ENCODE data around the gene TPRN. TPM values are rescaled to one million over a fixed set of nuclear protein-coding genes. Genes with fewer than 3 reads are reported as not detected.

The TPRN gene
- total and polyA plus RNA-seq, 9 of the 15 experiments (the other 6 are each of a cell fraction or from before 2014, with no cell fraction given), result 0.31 to 31.9 (median 4.4) TPM

DNA sequence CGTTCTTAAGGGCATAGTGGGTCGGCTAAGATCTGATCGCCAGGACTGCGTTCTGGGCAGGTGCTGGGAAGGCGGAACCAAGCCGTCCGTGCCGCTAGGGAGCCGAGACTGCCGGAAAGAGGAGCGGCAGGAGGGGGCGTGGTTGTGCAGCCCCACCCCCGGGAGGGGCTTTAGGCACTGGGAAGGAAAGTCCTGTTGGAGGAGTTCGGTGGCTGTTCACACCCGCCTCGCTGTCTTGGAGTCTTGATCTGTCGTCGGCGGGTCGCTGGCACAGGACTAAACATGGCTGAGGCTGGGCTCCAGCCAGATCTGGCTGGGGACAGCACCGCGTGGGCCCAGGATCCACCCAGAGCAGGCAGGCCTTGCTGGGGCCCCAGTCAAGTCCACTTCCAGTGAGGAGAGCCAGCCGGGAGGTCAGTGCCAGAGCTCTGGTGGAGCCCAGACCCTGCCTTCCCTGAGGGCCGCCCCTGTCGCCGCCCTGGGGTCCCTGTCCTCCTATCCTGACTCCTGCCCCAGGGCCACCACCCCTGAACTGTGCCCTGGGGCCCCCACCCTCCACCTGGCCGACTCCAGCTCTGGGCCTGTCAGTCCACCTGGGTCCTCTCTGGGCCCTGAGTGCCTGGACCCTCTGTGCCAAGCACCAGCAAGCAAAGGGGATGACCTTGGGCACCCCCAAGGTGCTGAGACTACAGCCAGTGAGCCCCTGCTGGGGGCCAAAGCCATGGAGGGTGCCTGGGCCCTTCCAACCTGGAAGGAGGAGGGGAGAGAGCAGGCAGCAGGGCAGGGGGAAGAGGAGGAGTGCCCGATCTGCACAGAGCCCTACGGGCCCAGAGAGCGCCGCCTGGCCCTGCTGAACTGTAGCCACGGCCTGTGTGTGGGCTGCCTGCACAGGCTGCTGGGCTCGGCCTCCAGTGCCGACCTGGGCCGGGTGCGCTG is 17.0 kb upstream of the TPRN start (continued):
- TF ChIP-seq, protein P1, sequence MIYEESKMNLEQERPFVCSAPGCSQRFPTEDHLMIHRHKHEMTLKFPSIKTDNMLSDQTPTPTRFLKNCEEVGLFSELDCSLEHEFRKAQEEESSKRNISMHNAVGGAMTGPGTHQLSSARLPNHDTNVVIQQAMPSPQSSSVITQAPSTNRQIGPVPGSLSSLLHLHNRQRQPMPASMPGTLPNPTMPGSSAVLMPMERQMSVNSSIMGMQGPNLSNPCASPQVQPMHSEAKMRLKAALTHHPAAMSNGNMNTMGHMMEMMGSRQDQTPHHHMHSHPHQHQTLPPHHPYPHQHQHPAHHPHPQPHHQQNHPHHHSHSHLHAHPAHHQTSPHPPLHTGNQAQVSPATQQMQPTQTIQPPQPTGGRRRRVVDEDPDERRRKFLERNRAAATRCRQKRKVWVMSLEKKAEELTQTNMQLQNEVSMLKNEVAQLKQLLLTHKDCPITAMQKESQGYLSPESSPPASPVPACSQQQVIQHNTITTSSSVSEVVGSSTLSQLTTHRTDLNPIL (CRISPR knock-in tag; IDR thresholded peaks at IDR 0.05), result no peak
- no peak for TF ChIP-seq ELF2 (CRISPR knock-in tag; IDR thresholded peaks at IDR 0.05)
- no peak for TF ChIP-seq HDAC8 (tag; IDR thresholded peaks at IDR 0.05)
- TF ChIP-seq, protein P2, sequence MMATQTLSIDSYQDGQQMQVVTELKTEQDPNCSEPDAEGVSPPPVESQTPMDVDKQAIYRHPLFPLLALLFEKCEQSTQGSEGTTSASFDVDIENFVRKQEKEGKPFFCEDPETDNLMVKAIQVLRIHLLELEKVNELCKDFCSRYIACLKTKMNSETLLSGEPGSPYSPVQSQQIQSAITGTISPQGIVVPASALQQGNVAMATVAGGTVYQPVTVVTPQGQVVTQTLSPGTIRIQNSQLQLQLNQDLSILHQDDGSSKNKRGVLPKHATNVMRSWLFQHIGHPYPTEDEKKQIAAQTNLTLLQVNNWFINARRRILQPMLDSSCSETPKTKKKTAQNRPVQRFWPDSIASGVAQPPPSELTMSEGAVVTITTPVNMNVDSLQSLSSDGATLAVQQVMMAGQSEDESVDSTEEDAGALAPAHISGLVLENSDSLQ (IDR thresholded peaks at IDR 0.05), result no peak
- no peak for TF ChIP-seq MEF2D (tag; conservative IDR thresholded peaks at IDR 0.05; ENCODE audit: low read depth)
- TF ChIP-seq, protein P3, sequence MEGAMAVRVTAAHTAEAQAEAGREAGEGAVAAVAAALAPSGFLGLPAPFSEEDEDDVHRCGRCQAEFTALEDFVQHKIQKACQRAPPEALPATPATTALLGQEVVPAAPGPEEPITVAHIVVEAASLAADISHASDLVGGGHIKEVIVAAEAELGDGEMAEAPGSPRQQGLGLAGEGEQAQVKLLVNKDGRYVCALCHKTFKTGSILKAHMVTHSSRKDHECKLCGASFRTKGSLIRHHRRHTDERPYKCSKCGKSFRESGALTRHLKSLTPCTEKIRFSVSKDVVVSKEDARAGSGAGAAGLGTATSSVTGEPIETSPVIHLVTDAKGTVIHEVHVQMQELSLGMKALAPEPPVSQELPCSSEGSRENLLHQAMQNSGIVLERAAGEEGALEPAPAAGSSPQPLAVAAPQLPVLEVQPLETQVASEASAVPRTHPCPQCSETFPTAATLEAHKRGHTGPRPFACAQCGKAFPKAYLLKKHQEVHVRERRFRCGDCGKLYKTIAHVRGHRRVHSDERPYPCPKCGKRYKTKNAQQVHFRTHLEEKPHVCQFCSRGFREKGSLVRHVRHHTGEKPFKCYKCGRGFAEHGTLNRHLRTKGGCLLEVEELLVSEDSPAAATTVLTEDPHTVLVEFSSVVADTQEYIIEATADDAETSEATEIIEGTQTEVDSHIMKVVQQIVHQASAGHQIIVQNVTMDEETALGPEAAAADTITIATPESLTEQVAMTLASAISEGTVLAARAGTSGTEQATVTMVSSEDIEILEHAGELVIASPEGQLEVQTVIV (CRISPR knock-in tag; IDR thresholded peaks at IDR 0.05; ENCODE audit: borderline replicate concordance), result no peak
- no peak for TF ChIP-seq KHSRP (IDR thresholded peaks at IDR 0.05)
- TF ChIP-seq, protein P4, sequence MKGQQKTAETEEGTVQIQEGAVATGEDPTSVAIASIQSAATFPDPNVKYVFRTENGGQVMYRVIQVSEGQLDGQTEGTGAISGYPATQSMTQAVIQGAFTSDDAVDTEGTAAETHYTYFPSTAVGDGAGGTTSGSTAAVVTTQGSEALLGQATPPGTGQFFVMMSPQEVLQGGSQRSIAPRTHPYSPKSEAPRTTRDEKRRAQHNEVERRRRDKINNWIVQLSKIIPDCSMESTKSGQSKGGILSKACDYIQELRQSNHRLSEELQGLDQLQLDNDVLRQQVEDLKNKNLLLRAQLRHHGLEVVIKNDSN (CRISPR knock-in tag; IDR thresholded peaks at IDR 0.05), result no peak
- TF ChIP-seq RBM34 (IDR thresholded peaks at IDR 0.05; ENCODE audit: borderline replicate concordance, insufficient read depth, low read length), result no peak
- peak; percentile 56 for TF ChIP-seq KDM5B (IDR thresholded peaks at IDR 0.05; ENCODE audit: insufficient replicate concordance, low read depth, low read length)
- TF ChIP-seq ZNF830 (CRISPR knock-in tag; IDR thresholded peaks at IDR 0.05), result no peak
- TF ChIP-seq, protein P5, sequence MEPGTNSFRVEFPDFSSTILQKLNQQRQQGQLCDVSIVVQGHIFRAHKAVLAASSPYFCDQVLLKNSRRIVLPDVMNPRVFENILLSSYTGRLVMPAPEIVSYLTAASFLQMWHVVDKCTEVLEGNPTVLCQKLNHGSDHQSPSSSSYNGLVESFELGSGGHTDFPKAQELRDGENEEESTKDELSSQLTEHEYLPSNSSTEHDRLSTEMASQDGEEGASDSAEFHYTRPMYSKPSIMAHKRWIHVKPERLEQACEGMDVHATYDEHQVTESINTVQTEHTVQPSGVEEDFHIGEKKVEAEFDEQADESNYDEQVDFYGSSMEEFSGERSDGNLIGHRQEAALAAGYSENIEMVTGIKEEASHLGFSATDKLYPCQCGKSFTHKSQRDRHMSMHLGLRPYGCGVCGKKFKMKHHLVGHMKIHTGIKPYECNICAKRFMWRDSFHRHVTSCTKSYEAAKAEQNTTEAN (CRISPR knock-in tag; IDR thresholded peaks at IDR 0.05), result no peak
- TF ChIP-seq C11orf30 (IDR thresholded peaks at IDR 0.05; ENCODE audit: low read depth), result peak; percentile 62; the same call in 1 of the 2 replicates
- no peak for TF ChIP-seq ZFP1 (CRISPR knock-in tag; IDR thresholded peaks at IDR 0.05)
- no peak for TF ChIP-seq KDM4B (IDR thresholded peaks at IDR 0.05; ENCODE audit: borderline replicate concordance in 2 of 2, low read depth in 1 of 2)
- TF ChIP-seq RAD51 (IDR thresholded peaks at IDR 0.05; ENCODE audit: borderline replicate concordance, low read depth), result no peak
- no peak for TF ChIP-seq ESRRB (CRISPR knock-in tag; IDR thresholded peaks at IDR 0.05; ENCODE audit: borderline replicate concordance)
